ENCODE measurements around the gene RNF6.

The RNF6 gene

GRCh38 chr13:26225896-26226617, 3.9 kb upstream of the RNF6 start:
- no peak for DNase-seq (ENCODE audit: low spot score)

GRCh38 chr13:26222520-26223046, 469 bp upstream of the RNF6 start:
- no peak for DNase-seq (ENCODE audit: low spot score)

GRCh38 chr13:26221399-26221720, 754 bp downstream of the RNF6 start:
- DNase-seq (ENCODE audit: low spot score) = no peak

- no peak for DNase-seq (ENCODE audit: low spot score)
These were observed 1.5 kb downstream of the RNF6 start for GRCh38 chr13:26220575-26220974.

- DNase-seq (ENCODE audit: low spot score) = no peak
These were observed 2.4 kb downstream of the RNF6 start for GRCh38 chr13:26219726-26220125.

- DNase-seq (ENCODE audit: low spot score) = no peak
These were observed 6.1 kb downstream of the RNF6 start for GRCh38 chr13:26216042-26216441.

- no peak for DNase-seq (ENCODE audit: low spot score)
These were observed 8.1 kb downstream of the RNF6 start for GRCh38 chr13:26213982-26214381.

- no peak for DNase-seq (ENCODE audit: low spot score)
These were observed 8.8 kb downstream of the RNF6 start for GRCh38 chr13:26213345-26213744.

GRCh38 chr13:26208287-26208686, 13.8 kb downstream of the RNF6 start:
- DNase-seq (ENCODE audit: low spot score) = no peak

- DNase-seq (ENCODE audit: low spot score) = no peak
These were observed 19.6 kb downstream of the RNF6 start for GRCh38 chr13:26202365-26202972.

- no peak for DNase-seq (ENCODE audit: low spot score)
These were observed 21.3 kb downstream of the RNF6 start for GRCh38 chr13:26200811-26201210.

GRCh38 chr13:26198116-26198515, 24.0 kb downstream of the RNF6 start:
- DNase-seq (ENCODE audit: low spot score) = no peak

- DNase-seq (ENCODE audit: low spot score) = no peak
These were observed 24.8 kb downstream of the RNF6 start for GRCh38 chr13:26197298-26197697.

- no peak for DNase-seq (ENCODE audit: low spot score)
These were observed 35.1 kb downstream of the RNF6 start for GRCh38 chr13:26186995-26187394.

GRCh38 chr13:26186118-26186870, 35.8 kb downstream of the RNF6 start:
- peak; percentile 78 for DNase-seq (ENCODE audit: low spot score)

- DNase-seq (ENCODE audit: low spot score) = no peak
These were observed 36.4 kb downstream of the RNF6 start for GRCh38 chr13:26185720-26186117.

GRCh38 chr13:26184791-26185250, 37.3 kb downstream of the RNF6 start:
- DNase-seq (ENCODE audit: low spot score) = peak; percentile 79

- no peak for DNase-seq (ENCODE audit: low spot score)
These were observed 38.7 kb downstream of the RNF6 start for GRCh38 chr13:26183416-26183815.

- peak; percentile 17 for DNase-seq (ENCODE audit: low spot score)
These were observed 42.8 kb downstream of the RNF6 start for GRCh38 chr13:26179344-26179743.

GRCh38 chr13:26168835-26169234, 53.3 kb downstream of the RNF6 start:
- DNase-seq (ENCODE audit: low spot score) = no peak

- no peak for DNase-seq (ENCODE audit: low spot score)
These were observed 53.8 kb downstream of the RNF6 start for GRCh38 chr13:26168237-26168814.

GRCh38 chr13:26163812-26164211, 58.3 kb downstream of the RNF6 start:
- DNase-seq (ENCODE audit: low spot score) = no peak
